HG03095 (cell line): ENCODE measurements around the gene ORMDL1.

ENCODE experiments used
- ATAC-seq: cut with Tn5 transposase; IDR thresholded peaks from one replicate; pipeline ENCODE4 v1.9.1; 2021; ENCODE audit warnings: moderate library complexity; ENCODE audit not compliant: unreplicated experiment

The ORMDL1 gene, protein sequence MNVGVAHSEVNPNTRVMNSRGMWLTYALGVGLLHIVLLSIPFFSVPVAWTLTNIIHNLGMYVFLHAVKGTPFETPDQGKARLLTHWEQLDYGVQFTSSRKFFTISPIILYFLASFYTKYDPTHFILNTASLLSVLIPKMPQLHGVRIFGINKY

GRCh38 chr2:189783927-189784867 is at the start of gene ORMDL1, which contains the start of gene PMS1:
ORMDL1 (minus strand) TSS chr2:189784339; CDS start chr2:189782595, 1,744 bp downstream.
PMS1 (plus strand) TSS chr2:189784450; CDS start chr2:189791810, 7,360 bp downstream.
- peak; percentile 90 for ATAC-seq

DNA sequence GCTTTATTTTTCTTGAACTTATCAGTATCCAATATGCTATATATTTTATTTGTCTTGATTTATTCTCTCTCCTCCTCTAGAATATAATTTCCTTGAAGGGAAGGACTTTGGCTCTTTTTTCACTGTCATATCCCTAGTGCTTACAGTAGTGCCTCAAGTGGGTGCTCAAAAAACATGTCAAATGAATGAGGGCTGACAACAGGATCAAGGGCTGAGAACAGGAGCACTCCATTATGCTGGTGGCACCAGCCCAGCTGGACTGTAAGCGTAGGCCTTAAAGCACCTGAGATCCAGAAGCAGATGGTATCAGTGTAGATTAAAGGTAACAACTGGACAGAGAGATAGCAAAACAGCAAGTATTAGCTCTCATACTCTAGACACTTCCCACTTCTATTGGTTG is 46.4 kb upstream of the ORMDL1 start:
- no peak for ATAC-seq

GRCh38 chr2:189829102-189829833 is 45.1 kb upstream of the ORMDL1 start:
- ATAC-seq = no peak

GRCh38 chr2:189826039-189826438 is 41.9 kb upstream of the ORMDL1 start:
- no peak for ATAC-seq

GRCh38 chr2:189824694-189825396 is 40.7 kb upstream of the ORMDL1 start:
- no peak for ATAC-seq

DNA sequence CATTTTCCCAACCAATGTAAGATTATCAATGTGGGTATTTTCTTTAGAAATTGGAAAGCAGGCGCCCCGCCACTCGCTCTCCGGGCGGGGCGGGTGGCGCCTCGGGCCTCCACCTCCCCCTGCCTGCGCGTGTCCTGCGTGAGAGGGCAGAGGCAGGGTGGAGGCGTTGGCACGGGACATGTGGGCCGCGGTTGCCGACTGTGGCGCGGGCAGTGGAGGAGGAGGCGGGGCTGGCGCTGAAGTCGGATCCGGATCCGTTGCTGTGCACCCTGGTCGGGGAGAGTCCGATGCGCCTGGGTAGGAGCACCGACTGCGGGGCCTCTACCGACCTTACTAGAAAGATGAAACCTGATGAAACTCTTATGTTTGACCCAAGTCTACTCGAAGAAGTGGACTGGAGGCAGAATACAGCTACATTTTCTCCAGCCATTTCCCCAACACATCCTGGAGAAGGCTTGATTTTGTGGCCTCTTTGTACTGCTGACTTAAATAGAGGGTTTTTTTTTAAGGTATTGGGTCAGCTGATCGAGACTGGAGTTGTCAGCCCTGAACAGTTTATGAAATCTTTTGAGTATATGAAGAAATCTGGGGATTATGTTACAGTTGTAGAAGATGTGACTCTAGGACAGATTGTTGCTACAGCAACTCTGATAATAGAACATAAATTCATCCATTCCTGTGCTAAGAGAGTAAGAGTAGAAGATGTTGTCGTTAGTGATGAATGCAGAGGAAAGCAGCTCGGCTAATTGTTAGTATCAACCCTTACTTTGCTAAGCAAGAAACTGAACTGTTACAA is 38.0 kb upstream of the ORMDL1 start:
- ATAC-seq = no peak

DNA sequence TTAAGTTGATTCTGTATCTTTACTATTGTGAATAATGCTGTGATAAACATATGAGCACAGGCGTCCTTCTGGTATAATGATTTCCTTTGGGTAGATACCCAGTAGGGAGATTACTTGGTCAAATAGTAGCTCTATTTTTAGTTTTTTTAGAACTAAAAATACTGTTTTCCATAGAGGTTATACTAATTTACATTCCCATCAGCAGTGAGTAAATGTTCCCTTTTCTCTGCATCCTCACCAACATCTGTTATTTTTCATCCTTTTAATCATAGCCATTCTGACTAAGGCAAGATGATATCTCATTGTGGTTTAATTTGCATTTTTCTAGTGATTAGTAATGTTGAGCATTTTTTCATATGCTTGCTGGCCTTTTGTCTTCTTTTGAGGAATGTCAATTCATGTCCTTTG is 35.2 kb upstream of the ORMDL1 start:
- no peak for ATAC-seq

GRCh38 chr2:189818249-189819038 is 34.3 kb upstream of the ORMDL1 start:
- ATAC-seq = no peak

DNA sequence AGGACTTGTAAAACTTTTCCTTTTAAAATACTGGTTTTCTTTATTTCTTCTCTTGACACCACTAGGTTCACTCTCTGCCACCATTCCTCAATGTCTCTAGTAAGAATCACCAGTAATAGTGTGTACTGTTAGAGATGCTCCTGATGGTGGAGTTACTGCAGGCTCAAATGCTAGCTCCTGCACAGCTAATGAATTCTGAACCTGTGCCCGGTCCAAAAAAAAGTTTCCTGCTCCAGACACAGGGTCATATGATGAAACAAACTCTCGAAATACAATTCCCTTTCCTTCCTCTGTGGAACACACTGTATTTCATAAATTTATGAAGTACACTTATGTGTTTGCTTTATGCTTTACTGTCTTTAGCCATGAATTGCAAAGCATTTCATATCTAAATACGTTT is 19.3 kb upstream of the ORMDL1 start:
- ATAC-seq = no peak

GRCh38 chr2:189802396-189802912 is 18.3 kb upstream of the ORMDL1 start:
- no peak for ATAC-seq

- no peak for ATAC-seq
Measured at GRCh38 chr2:189799531-189799930, 15.4 kb upstream of the ORMDL1 start.

DNA sequence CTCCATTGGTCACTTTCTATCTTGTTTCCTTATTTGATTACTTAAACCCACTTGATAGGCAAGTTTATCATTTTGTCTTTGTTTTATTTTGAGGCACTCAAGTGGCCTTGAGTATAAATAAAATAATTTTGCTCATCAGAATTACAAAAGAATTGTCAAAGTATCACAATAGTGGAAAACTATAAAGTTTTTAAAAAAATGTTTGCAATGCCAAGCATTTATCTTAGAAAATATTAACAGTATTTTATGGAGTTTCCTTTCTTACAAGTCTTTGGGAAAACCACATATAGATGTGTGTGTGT is 14.8 kb upstream of the ORMDL1 start:
- ATAC-seq = no peak

- ATAC-seq = peak; percentile 71
Measured at GRCh38 chr2:189798312-189799029, 14.3 kb upstream of the ORMDL1 start.

DNA sequence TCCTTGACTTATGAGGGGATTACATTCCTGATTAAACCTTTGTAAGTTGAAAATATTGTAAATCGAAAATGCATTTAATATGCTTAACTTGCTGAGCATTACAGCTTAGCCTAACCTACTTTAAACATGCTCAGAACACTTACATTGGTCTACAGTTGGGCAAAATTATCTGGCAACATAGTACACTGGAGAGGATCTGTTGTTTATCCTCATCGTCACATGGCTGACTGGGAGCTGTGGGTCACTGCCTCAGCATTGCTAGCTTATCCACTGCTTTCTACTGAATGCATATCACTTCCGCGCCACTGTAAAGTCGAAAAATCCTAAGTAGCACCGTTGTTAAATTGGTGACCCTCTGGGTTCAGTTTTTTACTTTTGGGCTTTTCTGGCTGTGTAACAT is 13.8 kb upstream of the ORMDL1 start:
- ATAC-seq = no peak

GRCh38 chr2:189794310-189794709 is 10.2 kb upstream of the ORMDL1 start:
- ATAC-seq = no peak

DNA sequence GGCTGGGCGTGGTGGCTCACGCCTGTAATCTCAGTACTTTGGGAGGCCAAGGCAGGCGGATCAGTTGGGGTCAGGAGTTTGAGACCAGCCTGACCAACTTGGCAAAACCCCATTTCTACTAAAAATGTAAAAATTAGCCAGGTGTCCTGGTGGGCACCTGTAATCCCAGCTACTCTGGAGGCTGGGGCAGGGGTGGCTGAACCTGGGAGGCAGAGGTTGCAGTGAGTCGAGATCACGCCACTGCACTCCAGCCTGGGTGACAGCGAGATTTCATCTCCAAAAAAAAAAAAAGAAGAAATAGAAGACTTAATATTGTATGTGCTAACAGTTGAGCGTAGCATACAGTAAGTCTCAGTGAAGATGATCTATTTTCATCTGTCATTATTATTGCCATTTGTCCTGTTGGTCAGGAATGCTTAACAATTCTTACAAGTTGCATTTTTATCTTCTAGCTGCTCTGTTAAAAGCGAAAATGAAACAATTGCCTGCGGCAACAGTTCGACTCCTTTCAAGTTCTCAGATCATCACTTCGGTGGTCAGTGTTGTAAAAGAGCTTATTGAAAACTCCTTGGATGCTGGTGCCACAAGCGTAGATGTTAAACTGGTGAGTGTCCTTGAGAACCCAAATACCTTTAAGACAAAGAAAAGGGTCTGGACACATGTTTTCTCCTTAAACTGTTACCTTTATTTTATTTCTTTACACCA is 7.4 kb upstream of the ORMDL1 start:
- ATAC-seq = no peak

- peak; percentile 19 for ATAC-seq
Measured at GRCh38 chr2:189783451-189783926, 650 bp downstream of the ORMDL1 start.

- no peak for ATAC-seq
Measured at GRCh38 chr2:189782221-189782671, 1.9 kb downstream of the ORMDL1 start.
